Measurements from ENCODE around the gene RAB1A.

DNA sequence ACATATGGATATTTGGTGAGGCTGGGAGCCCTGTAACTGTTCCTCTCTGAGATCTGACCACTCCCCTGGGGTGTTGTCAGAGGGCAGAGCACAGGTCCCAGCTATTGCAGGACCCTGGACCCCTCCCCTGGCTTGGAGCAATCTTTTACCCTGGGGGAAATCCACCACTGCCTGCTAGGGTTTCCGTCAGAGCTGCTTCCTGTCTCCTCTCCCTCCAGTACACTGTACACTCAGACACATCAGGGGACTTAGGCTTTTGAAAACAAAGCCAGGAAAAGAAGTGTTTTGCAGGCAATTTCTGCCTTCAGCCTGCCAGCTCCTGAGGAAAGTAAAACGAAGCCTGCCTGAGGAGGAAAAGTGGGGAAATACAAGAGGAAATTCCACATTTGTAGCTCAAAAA is 86.9 kb downstream of the RAB1A start:
- TF ChIP-seq POLR2A (IDR thresholded peaks at IDR 0.05): no peak
- TF ChIP-seq, protein P1, sequence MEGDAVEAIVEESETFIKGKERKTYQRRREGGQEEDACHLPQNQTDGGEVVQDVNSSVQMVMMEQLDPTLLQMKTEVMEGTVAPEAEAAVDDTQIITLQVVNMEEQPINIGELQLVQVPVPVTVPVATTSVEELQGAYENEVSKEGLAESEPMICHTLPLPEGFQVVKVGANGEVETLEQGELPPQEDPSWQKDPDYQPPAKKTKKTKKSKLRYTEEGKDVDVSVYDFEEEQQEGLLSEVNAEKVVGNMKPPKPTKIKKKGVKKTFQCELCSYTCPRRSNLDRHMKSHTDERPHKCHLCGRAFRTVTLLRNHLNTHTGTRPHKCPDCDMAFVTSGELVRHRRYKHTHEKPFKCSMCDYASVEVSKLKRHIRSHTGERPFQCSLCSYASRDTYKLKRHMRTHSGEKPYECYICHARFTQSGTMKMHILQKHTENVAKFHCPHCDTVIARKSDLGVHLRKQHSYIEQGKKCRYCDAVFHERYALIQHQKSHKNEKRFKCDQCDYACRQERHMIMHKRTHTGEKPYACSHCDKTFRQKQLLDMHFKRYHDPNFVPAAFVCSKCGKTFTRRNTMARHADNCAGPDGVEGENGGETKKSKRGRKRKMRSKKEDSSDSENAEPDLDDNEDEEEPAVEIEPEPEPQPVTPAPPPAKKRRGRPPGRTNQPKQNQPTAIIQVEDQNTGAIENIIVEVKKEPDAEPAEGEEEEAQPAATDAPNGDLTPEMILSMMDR (IDR thresholded peaks at IDR 0.05): no peak

Measured in esophagus squamous epithelium (tissue), 4 donors.